Body of pancreas (tissue), 4 donors: ENCODE results near the gene CCSAP. TPM values are rescaled to one million over a fixed set of nuclear protein-coding genes. Genes with fewer than 3 reads are reported as not detected.

Source experiments
- ATAC-seq: fragments of 150-250 bp; one replicate; pipeline ENCODE4 v1.9.1; 2016
- DNase-seq, 4 donors: peaks; one replicate each; pipeline ENCODE4 v3.0.0-alpha.2; 2019
- H3K27ac ChIP-seq, 4 donors: fragments of 200-600 bp; sonication (generic); 1 replicate in 3 of 4; 2 replicates in 1 of 4; pipeline versions ENCODE4 v1.5.1 to v1.6.1; 2016 to 2019; ENCODE audit warnings: mild to moderate bottlenecking in 1 of 4, mixed read lengths in 1 of 4, moderate library complexity in 1 of 4
- H3K27me3 ChIP-seq, 2 donors: fragments of 200-600 bp; sonication (generic); one replicate each; pipeline ENCODE4 v1.6.0; 2016; ENCODE audit warnings: mild to moderate bottlenecking in 1 of 2
- H3K36me3 ChIP-seq, 2 donors: fragments of 200-600 bp; sonication (generic); replicated peaks in 1 of 2; 2 replicates each; pipeline ENCODE4 v1.5.1; 2016; ENCODE audit warnings: low read depth in 2 of 2; ENCODE audit not compliant: insufficient read depth in 1 of 2
- H3K4me1 ChIP-seq: fragments of 200-600 bp; sonication (generic); one replicate; pipeline ENCODE4 v1.6.0; 2016
- H3K4me3 ChIP-seq, 2 donors: fragments of 200-600 bp; sonication (generic); 1 replicate in 1 of 2; 2 replicates in 1 of 2; pipeline ENCODE4 v1.5.1; 2016 to 2019
- H3K9me3 ChIP-seq, 3 donors: fragments of 200-600 bp; sonication (generic); 1 replicate in 2 of 3; 2 replicates in 1 of 3; pipeline ENCODE4 v1.5.1; 2016
- CTCF ChIP-seq, 7 experiments: fragments of 450-650 bp in 4 of 7; fragments of 200-600 bp in 3 of 7; sonication (generic) in 3 of 7; IDR thresholded peaks; one replicate each; pipeline ENCODE4 v1.5.1; 2016 to 2019; ENCODE audit warnings: antibody characterized with exemption in 7 of 7
- POLR2A ChIP-seq, 3 donors: fragments of 450-650 bp; IDR thresholded peaks; one replicate each; pipeline ENCODE4 v1.6.1; 2016; ENCODE audit warnings: antibody characterized with exemption in 3 of 3, mild to moderate bottlenecking in 2 of 3
- whole genome bisulfite sequencing, 2 donors: methylation state at CpG; one replicate each; pipeline ENCODE4 v1.1.5; 2017; 5-methylcytosine and 5-hydroxymethylcytosine counted together
- intact Hi-C: fragments of 100-400 bp; cut with DNase I; formaldehyde crosslinking; loops from one replicate; pipeline ENCODE4 v1.15.1; 2023
- total RNA-seq, 2 donors: library from RNA; depleted of rRNA; stranded (reverse); fragments of >200 nt; gene quantifications; one replicate each; pipeline ENCODE4 v1.1.0, GENCODE V29; 2016

The CCSAP gene
- total RNA-seq, 2 donors from 2014 or later = 1.6 to 2.0 TPM

GRCh38 chr1:229282295-229282823 lies 60.5 kb downstream of the CCSAP start:
- H3K4me3 ChIP-seq = no peak overlapping the region
- H3K27me3 ChIP-seq = no peaks in the 10 kb centered on the region
- WGBS, 2 donors = 29 to 63% methylated on average over 1 of the region's 1 CpG
- DNase-seq = no peak
- H3K27ac ChIP-seq = no peak overlapping the region
- no peak for ATAC-seq
- H3K36me3 ChIP-seq = peaks cover 0 to 5% of the 10 kb centered on the region in 2 donors
- intact Hi-C loops = no loop called here
- H3K9me3 ChIP-seq = no peaks in the 10 kb centered on the region
- TF ChIP-seq POLR2A (IDR thresholded peaks at IDR 0.05) (no peak), CTCF (IDR thresholded peaks at IDR 0.05) (no peak)
- peaks cover 38% of the 10 kb centered on the region for H3K4me1 ChIP-seq

- intact Hi-C loops = no loop called here
Observed at GRCh38 chr1:229281339-229281926, 61.4 kb downstream of the CCSAP start.

GRCh38 chr1:229280921-229281320 lies 61.9 kb downstream of the CCSAP start:
- TF ChIP-seq POLR2A (IDR thresholded peaks at IDR 0.05) = no peak
- no peak for TF ChIP-seq CTCF (IDR thresholded peaks at IDR 0.05)
- 75 to 82% methylated on average over 3 of the region's 3 CpGs for WGBS, 2 donors
- H3K9me3 ChIP-seq = no peaks in the 10 kb centered on the region
- H3K4me1 ChIP-seq = peaks cover 46% of the 10 kb centered on the region
- H3K27me3 ChIP-seq = no peaks in the 10 kb centered on the region
- DNase-seq = no peak
- H3K27ac ChIP-seq = no peak overlapping the region
- intact Hi-C loops = no loop called here
- no peaks in the 10 kb centered on the region for H3K36me3 ChIP-seq
- H3K4me3 ChIP-seq = no peak overlapping the region
- ATAC-seq = no peak

More at GRCh38 chr1:229281339-229281926, 61.4 kb downstream of the CCSAP start:
- no peak for DNase-seq
- Histone ChIP-seq H3K9me3 (no peaks in the 10 kb centered on the region), H3K4me1 (peaks cover 41% of the 10 kb centered on the region), H3K4me3 (no peak overlapping the region), H3K36me3 (peaks cover 0 to under 1% of the 10 kb centered on the region in 2 donors), H3K27ac (no peak overlapping the region), H3K27me3 (no peaks in the 10 kb centered on the region)
- no peak for ATAC-seq
- WGBS, 2 donors = 96 to 100% methylated on average over 1 of the region's 1 CpG
- TF ChIP-seq POLR2A (IDR thresholded peaks at IDR 0.05) (no peak), CTCF (IDR thresholded peaks at IDR 0.05) (peak in 1 of 7 experiments; percentile 13)

- DNase-seq = no peak
- Histone ChIP-seq H3K4me1 (peaks cover 53% of the 10 kb centered on the region), H3K4me3 (no peak overlapping the region), H3K9me3 (no peaks in the 10 kb centered on the region), H3K36me3 (no peaks in the 10 kb centered on the region), H3K27ac (no peak overlapping the region), H3K27me3 (no peaks in the 10 kb centered on the region)
- TF ChIP-seq POLR2A (IDR thresholded peaks at IDR 0.05) (no peak), CTCF (IDR thresholded peaks at IDR 0.05) (no peak)
- intact Hi-C loops = no loop called here
- peak; percentile 38 for ATAC-seq
- whole genome bisulfite sequencing, 2 donors = 27 to 43% methylated on average over 6 of the region's 6 CpGs
Observed at GRCh38 chr1:229280037-229280828, 62.6 kb downstream of the CCSAP start.
